Measurements from ENCODE around the gene TOMM40.
"Not testable (repeated sequence)": the region's sequence is repeated elsewhere in the genome, so short reads cannot be mapped to it uniquely, and the experiment has no call there.

TOMM40 gene

GRCh38 chr19:44872661-44873060, 18.4 kb upstream of the TOMM40 start:
- DNase-seq = no peak

GRCh38 chr19:44874317-44874716, 16.7 kb upstream of the TOMM40 start:
- DNase-seq = no peak

- DNase-seq = no peak
Observed at GRCh38 chr19:44875666-44876451, 15.2 kb upstream of the TOMM40 start.

- DNase-seq = no peak
Observed at GRCh38 chr19:44876930-44877535, 14.0 kb upstream of the TOMM40 start.

- no peak for DNase-seq
Observed at GRCh38 chr19:44878120-44878865, 12.8 kb upstream of the TOMM40 start.

GRCh38 chr19:44879309-44880065, 11.6 kb upstream of the TOMM40 start:
- no peak for DNase-seq

- no peak for DNase-seq
Observed at GRCh38 chr19:44882063-44882462, 9.0 kb upstream of the TOMM40 start.

GRCh38 chr19:44882619-44883397, 8.2 kb upstream of the TOMM40 start:
- not testable (repeated sequence) for DNase-seq

- DNase-seq = no peak
Observed at GRCh38 chr19:44883922-44884321, 7.1 kb upstream of the TOMM40 start.

- no peak for DNase-seq
Observed at GRCh38 chr19:44884566-44884965, 6.5 kb upstream of the TOMM40 start.

GRCh38 chr19:44886141-44886540, 4.9 kb upstream of the TOMM40 start:
- no peak for DNase-seq

- DNase-seq = no peak
Observed at GRCh38 chr19:44887648-44888047, 3.4 kb upstream of the TOMM40 start.

- not testable (repeated sequence) for DNase-seq
Observed at GRCh38 chr19:44888335-44888734, 2.7 kb upstream of the TOMM40 start.

- no peak for DNase-seq
Observed at GRCh38 chr19:44889830-44890365, 1.2 kb upstream of the TOMM40 start.

- no peak for DNase-seq
Observed at GRCh38 chr19:44890366-44891015, 563 bp upstream of the TOMM40 start.

GRCh38 chr19:44892932-44893331, 1.9 kb downstream of the TOMM40 start:
- no peak for DNase-seq

- no peak for DNase-seq
Observed at GRCh38 chr19:44893332-44894051, 2.4 kb downstream of the TOMM40 start.

- DNase-seq = no peak
Observed at GRCh38 chr19:44894052-44894400, 3.0 kb downstream of the TOMM40 start.

GRCh38 chr19:44894946-44895345, 3.9 kb downstream of the TOMM40 start:
- DNase-seq = no peak

- DNase-seq = no peak
Observed at GRCh38 chr19:44897835-44898234, 6.8 kb downstream of the TOMM40 start.

Data from activated CD4-positive, alpha-beta T cell treated with anti-CD3 and anti-CD28 coated beads for 48 hours (primary cell).